22Rv1 (cell line): ENCODE measurements around the gene CNIH3.

ENCODE experiments used
- ZFX ChIP-seq: fragments of 450-650 bp; IDR thresholded peaks from 2 replicates; pipeline ENCODE4 v1.6.1; 2017; ENCODE audit warnings: antibody characterized with exemption, borderline replicate concordance
- TF ChIP-seq, protein P1 (sequence below): fragments of 450-650 bp; IDR thresholded peaks from 2 replicates; pipeline ENCODE4 v1.5.1; 2017; ENCODE audit warnings: mild to moderate bottlenecking

DNA sequence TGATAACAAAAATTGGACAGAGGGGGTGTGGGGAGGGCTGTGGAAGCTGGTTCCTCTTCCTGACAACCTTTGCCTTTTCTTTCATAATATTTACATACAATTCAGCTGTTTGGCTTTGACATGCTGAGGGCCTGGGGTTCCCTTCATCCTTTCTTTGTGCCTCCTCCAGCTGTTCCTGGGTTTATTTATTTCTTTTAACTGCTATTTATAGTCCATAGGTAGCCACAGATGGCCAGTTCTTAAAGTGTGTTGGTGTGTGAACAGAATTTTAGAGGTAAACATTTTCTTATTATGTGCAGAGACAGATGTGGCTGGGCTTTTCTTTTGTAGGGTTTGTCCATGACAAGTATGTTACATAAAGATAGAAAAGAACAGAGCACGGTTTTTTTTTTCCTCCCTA is 34.1 kb upstream of the CNIH3 start:
- TF ChIP-seq, protein P1, sequence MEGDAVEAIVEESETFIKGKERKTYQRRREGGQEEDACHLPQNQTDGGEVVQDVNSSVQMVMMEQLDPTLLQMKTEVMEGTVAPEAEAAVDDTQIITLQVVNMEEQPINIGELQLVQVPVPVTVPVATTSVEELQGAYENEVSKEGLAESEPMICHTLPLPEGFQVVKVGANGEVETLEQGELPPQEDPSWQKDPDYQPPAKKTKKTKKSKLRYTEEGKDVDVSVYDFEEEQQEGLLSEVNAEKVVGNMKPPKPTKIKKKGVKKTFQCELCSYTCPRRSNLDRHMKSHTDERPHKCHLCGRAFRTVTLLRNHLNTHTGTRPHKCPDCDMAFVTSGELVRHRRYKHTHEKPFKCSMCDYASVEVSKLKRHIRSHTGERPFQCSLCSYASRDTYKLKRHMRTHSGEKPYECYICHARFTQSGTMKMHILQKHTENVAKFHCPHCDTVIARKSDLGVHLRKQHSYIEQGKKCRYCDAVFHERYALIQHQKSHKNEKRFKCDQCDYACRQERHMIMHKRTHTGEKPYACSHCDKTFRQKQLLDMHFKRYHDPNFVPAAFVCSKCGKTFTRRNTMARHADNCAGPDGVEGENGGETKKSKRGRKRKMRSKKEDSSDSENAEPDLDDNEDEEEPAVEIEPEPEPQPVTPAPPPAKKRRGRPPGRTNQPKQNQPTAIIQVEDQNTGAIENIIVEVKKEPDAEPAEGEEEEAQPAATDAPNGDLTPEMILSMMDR, result no peak
- no peak for TF ChIP-seq ZFX
